Uterus (tissue), 4 donors: ENCODE measurements around the gene IFNG. TPM values are rescaled to one million over a fixed set of nuclear protein-coding genes. Genes with fewer than 3 reads are reported as not detected.

ENCODE experiments used
- DNase-seq, 2 donors: peaks; one replicate each; pipeline ENCODE4 v3.0.0-alpha.2; 2019 to 2020
- H3K27ac ChIP-seq, 2 donors: fragments of 200-600 bp; sonication (generic); 1 replicate in 1 of 2; 2 replicates in 1 of 2; pipeline ENCODE4 v1.5.1; 2016 to 2018
- H3K27me3 ChIP-seq, 2 donors: fragments of 200-600 bp; sonication (generic); one replicate each; pipeline ENCODE4 v1.5.1; 2018 to 2019; ENCODE audit warnings: control low read depth in 1 of 2
- H3K36me3 ChIP-seq, 2 donors: fragments of 200-600 bp; sonication (generic); one replicate each; pipeline ENCODE4 v1.5.1; 2019; ENCODE audit warnings: control low read depth in 1 of 2
- H3K4me1 ChIP-seq, 2 donors: fragments of 200-600 bp; sonication (generic); one replicate each; pipeline ENCODE4 v1.5.1; 2018 to 2019; ENCODE audit warnings: control low read depth in 1 of 2
- H3K4me3 ChIP-seq, 2 donors: fragments of 200-600 bp; sonication (generic); 1 replicate in 1 of 2; 2 replicates in 1 of 2; pipeline ENCODE4 v1.5.1; 2018 to 2019; ENCODE audit warnings: mild to moderate bottlenecking in 1 of 2
- H3K9me3 ChIP-seq, 2 donors: fragments of 200-600 bp; sonication (generic); one replicate each; pipeline ENCODE4 v1.5.1; 2019; ENCODE audit warnings: control low read depth in 1 of 2
- POLR2A ChIP-seq, 2 donors: fragments of 450-650 bp; IDR thresholded peaks; one replicate each; pipeline ENCODE4 v1.6.1; 2016; ENCODE audit warnings: antibody characterized with exemption in 2 of 2, mild to moderate bottlenecking in 1 of 2, moderate library complexity in 1 of 2
- intact Hi-C: fragments of 100-400 bp; cut with DNase I; formaldehyde crosslinking; loops from one replicate; pipeline ENCODE4 v1.15.1; 2023; ENCODE audit warnings: low total_unique reads
- total RNA-seq, 4 donors: library from RNA; depleted of rRNA in 3 of 4; stranded (reverse); fragments of >200 nt in 3 of 4; gene quantifications; one replicate each; pipeline versions ENCODE4 v1.1.0 to v1.2.4, GENCODE V29; 2014 to 2023
- TF ChIP-seq, protein P1 (sequence below), 4 experiments: fragments of 200-600 bp in 2 of 4; fragments of 450-650 bp in 2 of 4; sonication (generic) in 2 of 4; IDR thresholded peaks; one replicate each; pipeline ENCODE4 v1.5.1; 2016 to 2019; ENCODE audit warnings: antibody characterized with exemption in 4 of 4, mild to moderate bottlenecking in 2 of 4, moderate library complexity in 1 of 4
- donor health status: DM: yes; HTN: yes; CAD: no.

Gene IFNG
- total RNA-seq, 4 donors from 2014 or later = not detected

DNA sequence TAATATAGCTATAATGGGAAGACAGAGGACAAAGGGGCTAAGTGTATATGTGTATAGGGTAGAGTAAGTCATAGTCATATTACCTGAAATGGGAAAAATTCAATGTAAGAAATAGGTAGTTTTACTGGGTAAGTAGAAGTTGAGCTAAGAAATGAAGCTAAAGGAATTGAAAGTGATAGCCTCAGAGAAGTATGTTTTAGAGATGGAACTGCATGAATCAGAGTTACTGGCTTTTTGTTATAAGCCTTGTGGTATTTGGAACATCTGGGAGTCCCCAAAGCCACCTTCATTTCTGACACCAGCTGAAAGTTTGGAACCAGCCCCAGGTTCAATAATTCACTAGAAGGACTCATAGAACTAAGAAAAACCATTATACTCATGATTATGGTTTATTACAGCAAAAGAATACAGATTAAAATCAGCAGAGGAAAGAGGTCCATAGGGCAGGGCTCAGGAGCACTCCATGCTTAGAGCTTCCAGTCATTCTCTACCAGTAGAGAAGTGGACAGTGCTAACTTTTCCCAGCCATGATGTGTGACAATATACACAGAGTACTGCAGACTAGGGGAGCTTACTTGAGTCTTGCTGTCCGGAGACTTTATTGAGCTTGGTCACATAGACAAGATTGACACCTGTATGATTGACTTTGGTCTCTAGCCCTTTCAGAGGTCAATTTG lies 9.8 kb upstream of the IFNG start:
- Histone ChIP-seq H3K36me3 (no peaks in the 10 kb centered on the region), H3K4me3 (no peak overlapping the region), H3K9me3 (no peaks in the 10 kb centered on the region), H3K4me1 (no peaks in the 10 kb centered on the region), H3K27ac (no peak overlapping the region), H3K27me3 (no peaks in the 10 kb centered on the region)
- intact Hi-C loops = no loop called here
- no peak for DNase-seq
- TF ChIP-seq, protein P1, sequence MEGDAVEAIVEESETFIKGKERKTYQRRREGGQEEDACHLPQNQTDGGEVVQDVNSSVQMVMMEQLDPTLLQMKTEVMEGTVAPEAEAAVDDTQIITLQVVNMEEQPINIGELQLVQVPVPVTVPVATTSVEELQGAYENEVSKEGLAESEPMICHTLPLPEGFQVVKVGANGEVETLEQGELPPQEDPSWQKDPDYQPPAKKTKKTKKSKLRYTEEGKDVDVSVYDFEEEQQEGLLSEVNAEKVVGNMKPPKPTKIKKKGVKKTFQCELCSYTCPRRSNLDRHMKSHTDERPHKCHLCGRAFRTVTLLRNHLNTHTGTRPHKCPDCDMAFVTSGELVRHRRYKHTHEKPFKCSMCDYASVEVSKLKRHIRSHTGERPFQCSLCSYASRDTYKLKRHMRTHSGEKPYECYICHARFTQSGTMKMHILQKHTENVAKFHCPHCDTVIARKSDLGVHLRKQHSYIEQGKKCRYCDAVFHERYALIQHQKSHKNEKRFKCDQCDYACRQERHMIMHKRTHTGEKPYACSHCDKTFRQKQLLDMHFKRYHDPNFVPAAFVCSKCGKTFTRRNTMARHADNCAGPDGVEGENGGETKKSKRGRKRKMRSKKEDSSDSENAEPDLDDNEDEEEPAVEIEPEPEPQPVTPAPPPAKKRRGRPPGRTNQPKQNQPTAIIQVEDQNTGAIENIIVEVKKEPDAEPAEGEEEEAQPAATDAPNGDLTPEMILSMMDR (IDR thresholded peaks at IDR 0.05) = no peak
- TF ChIP-seq POLR2A (IDR thresholded peaks at IDR 0.05) = no peak

DNA sequence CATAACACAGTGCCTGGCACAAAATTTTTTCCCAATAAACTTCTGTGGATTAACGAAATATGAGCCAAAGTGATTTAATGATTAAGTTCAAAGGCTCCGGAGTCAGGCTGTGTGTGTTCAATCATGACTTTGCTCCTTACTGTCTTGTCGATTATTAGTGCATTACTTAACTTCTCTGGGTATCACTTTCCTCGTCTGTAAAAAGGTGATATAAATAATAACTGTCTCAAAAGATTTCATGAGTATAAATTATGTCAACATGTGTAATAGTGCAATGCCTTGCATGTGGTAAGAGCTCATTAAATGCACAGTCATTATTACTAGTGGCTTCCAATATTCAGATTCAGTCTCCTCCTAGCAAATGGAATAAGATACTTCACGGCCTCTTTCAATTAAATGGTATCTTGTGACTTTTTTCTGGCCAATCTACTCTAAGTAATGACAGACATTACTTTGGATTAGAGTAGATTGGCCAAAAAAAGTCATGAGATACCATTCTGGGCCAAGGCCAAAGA lies 6.8 kb upstream of the IFNG start:
- intact Hi-C loops = no loop called here
- Histone ChIP-seq H3K9me3 (no peaks in the 10 kb centered on the region), H3K36me3 (no peaks in the 10 kb centered on the region), H3K4me3 (no peak overlapping the region), H3K27me3 (no peaks in the 10 kb centered on the region), H3K4me1 (no peaks in the 10 kb centered on the region), H3K27ac (no peak overlapping the region)
- no peak for DNase-seq
- no peak for TF ChIP-seq POLR2A (IDR thresholded peaks at IDR 0.05)
- TF ChIP-seq, protein P1 (IDR thresholded peaks at IDR 0.05) = no peak

DNA sequence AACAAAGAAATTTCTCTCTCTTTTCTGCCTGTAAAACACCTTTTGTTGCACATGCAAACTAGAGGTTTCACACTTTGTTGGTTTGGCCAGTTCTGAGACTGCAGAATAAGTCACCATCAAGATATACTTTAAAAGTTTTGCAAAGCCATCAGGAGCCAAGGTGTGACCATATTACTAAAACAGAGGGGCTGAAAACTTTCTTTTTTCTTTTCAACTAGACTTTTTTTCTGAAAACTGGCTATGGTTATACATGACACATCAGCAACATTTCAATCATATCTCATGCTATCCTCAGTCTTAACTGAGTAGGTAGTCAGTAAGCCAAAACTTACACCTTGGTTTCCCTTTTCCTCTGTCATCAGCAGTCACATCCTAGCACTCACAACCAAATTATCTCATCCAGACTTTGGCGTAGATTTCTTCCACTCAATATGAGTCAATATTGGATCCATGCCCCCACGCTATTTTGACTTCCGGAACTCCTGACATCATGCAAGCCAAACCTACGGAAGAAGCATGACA lies 4.1 kb upstream of the IFNG start:
- no peak for DNase-seq
- H3K9me3 ChIP-seq = no peaks in the 10 kb centered on the region
- H3K27ac ChIP-seq = no peak overlapping the region
- no peaks in the 10 kb centered on the region for H3K36me3 ChIP-seq
- H3K4me3 ChIP-seq = no peak overlapping the region
- TF ChIP-seq, protein P1 (IDR thresholded peaks at IDR 0.05) = no peak
- no peak for TF ChIP-seq POLR2A (IDR thresholded peaks at IDR 0.05)
- no peaks in the 10 kb centered on the region for H3K4me1 ChIP-seq
- no peaks in the 10 kb centered on the region for H3K27me3 ChIP-seq
- intact Hi-C loops = no loop called here

DNA sequence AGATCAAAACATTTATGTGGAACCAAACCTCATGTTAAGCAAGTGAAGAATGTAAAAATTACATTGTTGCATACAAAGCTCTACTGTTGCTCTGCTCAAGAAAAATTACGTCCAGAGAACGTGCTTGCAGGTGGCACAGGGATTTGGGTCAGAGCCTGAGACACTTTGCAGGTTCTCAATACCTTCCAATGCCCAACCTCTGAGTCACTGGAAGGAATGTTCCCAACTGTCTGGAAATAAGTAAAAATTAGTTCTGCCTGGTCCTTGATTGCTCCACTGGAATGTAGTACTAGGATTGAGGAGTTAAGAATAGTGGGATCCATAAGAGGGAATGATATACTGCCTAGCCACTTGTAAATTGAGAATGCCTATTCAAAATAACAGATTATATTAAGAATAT lies 2.8 kb upstream of the IFNG start:
- TF ChIP-seq, protein P1 (IDR thresholded peaks at IDR 0.05) = no peak
- no peak for TF ChIP-seq POLR2A (IDR thresholded peaks at IDR 0.05)
- no peak overlapping the region for H3K27ac ChIP-seq

DNA sequence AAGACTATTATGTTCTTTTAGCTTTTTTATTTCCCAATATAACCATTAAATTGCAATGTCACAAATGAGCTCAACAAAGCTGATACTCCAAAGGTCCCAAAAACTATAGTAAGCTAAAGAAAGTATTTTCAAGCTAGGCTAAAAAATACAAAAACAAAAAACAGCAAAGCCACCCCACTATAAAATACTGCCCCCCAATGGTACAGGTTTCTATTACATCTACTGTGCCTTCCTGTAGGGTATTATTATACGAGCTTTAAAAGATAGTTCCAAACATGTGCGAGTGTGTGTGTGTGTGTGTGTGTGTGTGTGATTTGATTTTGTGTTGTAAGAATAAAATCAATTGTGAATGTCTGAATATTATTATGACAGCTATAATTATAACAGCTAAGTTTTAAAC lies 1.1 kb downstream of the IFNG start:
- intact Hi-C loops = no loop called here
- H3K4me1 ChIP-seq = no peaks in the 10 kb centered on the region
- no peak overlapping the region for H3K27ac ChIP-seq
- H3K27me3 ChIP-seq = no peaks in the 10 kb centered on the region
- TF ChIP-seq POLR2A (IDR thresholded peaks at IDR 0.05) = no peak
- TF ChIP-seq, protein P1 (IDR thresholded peaks at IDR 0.05) = no peak
- DNase-seq = no peak
- no peak overlapping the region for H3K4me3 ChIP-seq
- no peaks in the 10 kb centered on the region for H3K36me3 ChIP-seq
- no peaks in the 10 kb centered on the region for H3K9me3 ChIP-seq

More for the DNA sequence above, 2.8 kb upstream of the IFNG start:
- DNase-seq = no peak
- Histone ChIP-seq H3K27me3 (no peaks in the 10 kb centered on the region), H3K4me3 (no peak overlapping the region), H3K4me1 (no peaks in the 10 kb centered on the region), H3K36me3 (no peaks in the 10 kb centered on the region), H3K9me3 (no peaks in the 10 kb centered on the region)
- intact Hi-C loops = no loop called here
